AG04450 (cell line): ENCODE data around the gene DCAF5. TPM values are rescaled to one million over a fixed set of nuclear protein-coding genes. Genes with fewer than 3 reads are reported as not detected.

ENCODE experiments used
- CTCF ChIA-PET: fragments of 300-600, 350-600 bp; formaldehyde crosslinking; extraction: SDS; loops from one replicate; lab custom pipeline; 2022; ENCODE audit warnings: antibody characterized with exemption, inconsistent platforms; lab: Charles Lee
- POLR2A ChIA-PET: fragments of 350-600 bp; formaldehyde crosslinking; extraction: SDS; loops from one replicate; lab custom pipeline; 2021; ENCODE audit warnings: antibody characterized with exemption, inconsistent platforms; lab: Yijun Ruan, JAX
- DNase-seq: peaks from one replicate; pipeline ENCODE4 v3.0.0-alpha.2; 2011; ENCODE audit warnings: low read depth, low spot score
- H3K27ac ChIP-seq: one replicate; pipeline ENCODE4 v1.5.1; 2012; ENCODE audit warnings: low read depth, low read length, control low read depth
- H3K27me3 ChIP-seq: one replicate; pipeline ENCODE4 v1.6.0; 2012; ENCODE audit warnings: low read length; ENCODE audit not compliant: control insufficient read depth, insufficient read depth
- H3K4me3 ChIP-seq: 2 replicates; pipeline ENCODE4 v1.5.1; 2011; ENCODE audit warnings: mild to moderate bottlenecking, low read depth, low read length, control low read depth
- H3K9me3 ChIP-seq: 2 replicates; pipeline ENCODE4 v1.5.1; 2012; ENCODE audit warnings: low read length; ENCODE audit not compliant: control insufficient read depth, insufficient read depth
- polyA plus RNA-seq: library from polyadenylated mRNA; depleted of rRNA; stranded (reverse); fragments of >200 nt; gene quantifications from 2 replicates; pipeline ENCODE4 v1.2.3, GENCODE V29; 2011
- TF ChIP-seq, protein P1 (sequence below): IDR thresholded peaks from 2 replicates; pipeline ENCODE4 v1.5.1; 2011; ENCODE audit warnings: low read depth, low read length, control low read depth, inconsistent platforms

Gene DCAF5
- polyA plus RNA-seq, 1 experiment = 32.4 TPM

- H3K27ac ChIP-seq = no peak overlapping the region
- H3K4me3 ChIP-seq = no peak overlapping the region
- ChIA-PET POLR2A (interaction anchor here (2.9 to 3.7 kb wide), 2 partner anchors 67 to 70 kb away, joined by 14 read pairs; partner anchors contain the start of gene ACTN1), CTCF (no interaction called here)
- DNase-seq = no peak
- no peaks in the 10 kb centered on the region for H3K9me3 ChIP-seq
- TF ChIP-seq, protein P1, sequence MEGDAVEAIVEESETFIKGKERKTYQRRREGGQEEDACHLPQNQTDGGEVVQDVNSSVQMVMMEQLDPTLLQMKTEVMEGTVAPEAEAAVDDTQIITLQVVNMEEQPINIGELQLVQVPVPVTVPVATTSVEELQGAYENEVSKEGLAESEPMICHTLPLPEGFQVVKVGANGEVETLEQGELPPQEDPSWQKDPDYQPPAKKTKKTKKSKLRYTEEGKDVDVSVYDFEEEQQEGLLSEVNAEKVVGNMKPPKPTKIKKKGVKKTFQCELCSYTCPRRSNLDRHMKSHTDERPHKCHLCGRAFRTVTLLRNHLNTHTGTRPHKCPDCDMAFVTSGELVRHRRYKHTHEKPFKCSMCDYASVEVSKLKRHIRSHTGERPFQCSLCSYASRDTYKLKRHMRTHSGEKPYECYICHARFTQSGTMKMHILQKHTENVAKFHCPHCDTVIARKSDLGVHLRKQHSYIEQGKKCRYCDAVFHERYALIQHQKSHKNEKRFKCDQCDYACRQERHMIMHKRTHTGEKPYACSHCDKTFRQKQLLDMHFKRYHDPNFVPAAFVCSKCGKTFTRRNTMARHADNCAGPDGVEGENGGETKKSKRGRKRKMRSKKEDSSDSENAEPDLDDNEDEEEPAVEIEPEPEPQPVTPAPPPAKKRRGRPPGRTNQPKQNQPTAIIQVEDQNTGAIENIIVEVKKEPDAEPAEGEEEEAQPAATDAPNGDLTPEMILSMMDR = no peak
- no peaks in the 10 kb centered on the region for H3K27me3 ChIP-seq
Measured at GRCh38 chr14:69047255-69047654, 105.7 kb downstream of the DCAF5 start.

- Histone ChIP-seq H3K27me3 (no peaks in the 10 kb centered on the region), H3K4me3 (no peak overlapping the region), H3K27ac (peak overlapping the region; percentile 87), H3K9me3 (no peaks in the 10 kb centered on the region)
- TF ChIP-seq, protein P1 = no peak
- CTCF ChIA-PET = interaction anchor here (1.2 kb wide), 1 partner anchor 27 kb away, joined by 3 read pairs; no protein-coding TSS in a partner anchor
- no peak for DNase-seq
- POLR2A ChIA-PET = interaction anchor here (2.9 to 3.7 kb wide), 2 partner anchors 67 to 69 kb away, joined by 14 read pairs; partner anchors contain the start of gene ACTN1
Measured at GRCh38 chr14:69046476-69046860, 106.5 kb downstream of the DCAF5 start.

GRCh38 chr14:69045857-69046475 lies 107.0 kb downstream of the DCAF5 start:
- ChIA-PET CTCF (interaction anchor here (1.0 to 1.4 kb wide), 3 partner anchors 14 to 135 kb away, joined by 3 to 4 read pairs (median 4); no protein-coding TSS in a partner anchor), POLR2A (interaction anchor here (1.0 to 3.7 kb wide), 5 partner anchors 10 to 69 kb away, joined by 3 to 14 read pairs (median 5); partner anchors contain the start of gene ACTN1)
- peak overlapping the region; percentile 87 for H3K27ac ChIP-seq
- H3K4me3 ChIP-seq = no peak overlapping the region
- no peaks in the 10 kb centered on the region for H3K27me3 ChIP-seq
- TF ChIP-seq, protein P1 = no peak
- no peak for DNase-seq
- no peaks in the 10 kb centered on the region for H3K9me3 ChIP-seq

GRCh38 chr14:69044965-69045555 lies 107.9 kb downstream of the DCAF5 start:
- TF ChIP-seq, protein P1 = no peak
- peak overlapping the region; percentile 87 for H3K27ac ChIP-seq
- H3K9me3 ChIP-seq = no peaks in the 10 kb centered on the region
- no peak overlapping the region for H3K4me3 ChIP-seq
- ChIA-PET POLR2A (interaction anchor here (0.8 to 3.7 kb wide), 7 partner anchors 11 to 73 kb away, joined by 3 to 14 read pairs (median 3); partner anchors contain the start of gene ACTN1), CTCF (interaction anchor here (1.0 to 1.4 kb wide), 3 partner anchors 15 to 134 kb away, joined by 3 to 4 read pairs (median 4); no protein-coding TSS in a partner anchor)
- H3K27me3 ChIP-seq = no peaks in the 10 kb centered on the region
- no peak for DNase-seq

GRCh38 chr14:69044296-69044695 lies 108.6 kb downstream of the DCAF5 start:
- ChIA-PET CTCF (interaction anchor here (1.2 kb wide), 1 partner anchor 133 kb away, joined by 3 read pairs; no protein-coding TSS in a partner anchor), POLR2A (interaction anchor here (0.6 to 3.7 kb wide), 2 partner anchors 59 to 64 kb away, joined by 4 to 14 read pairs; partner anchors contain the start of gene ACTN1)
- Histone ChIP-seq H3K4me3 (no peak overlapping the region), H3K27me3 (no peaks in the 10 kb centered on the region), H3K9me3 (no peaks in the 10 kb centered on the region), H3K27ac (no peak overlapping the region)
- TF ChIP-seq, protein P1 = no peak
- DNase-seq = no peak
